Measurements from ENCODE around the gene MCM3.

GRCh38 chr6:52310932-52311331 is 26.4 kb upstream of the MCM3 start:
- no peak for TF ChIP-seq POLR2A (IDR thresholded peaks at IDR 0.05)
- TF ChIP-seq CTCF (IDR thresholded peaks at IDR 0.05): no peak

Measured in thyroid gland (tissue), 4 donors.